ENCODE data around the gene BPNT1.
"Not testable (repeated sequence)": the region's sequence is repeated elsewhere in the genome, so short reads cannot be mapped to it uniquely, and the experiment has no call there.

DNA sequence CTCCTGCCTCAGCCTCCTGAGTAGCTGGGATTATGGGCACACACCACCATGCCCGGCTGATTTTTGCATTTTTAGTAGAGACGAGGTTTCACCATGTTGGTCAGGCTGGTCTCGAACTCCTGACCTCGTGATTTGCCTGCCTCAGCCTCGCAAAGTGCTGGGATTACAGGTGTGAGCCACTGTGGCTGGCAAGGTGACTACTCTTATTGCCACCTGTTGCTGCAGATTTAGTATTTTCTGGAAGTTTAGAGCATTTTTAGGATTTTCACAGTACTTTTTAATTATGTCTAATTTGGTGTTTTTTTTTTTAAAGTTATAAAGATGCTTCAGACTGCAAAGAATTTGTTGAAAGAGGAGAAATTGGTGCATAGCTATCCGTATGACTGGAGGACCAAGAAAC lies 20.9 kb upstream of the BPNT1 start:
- TF ChIP-seq, protein P1, sequence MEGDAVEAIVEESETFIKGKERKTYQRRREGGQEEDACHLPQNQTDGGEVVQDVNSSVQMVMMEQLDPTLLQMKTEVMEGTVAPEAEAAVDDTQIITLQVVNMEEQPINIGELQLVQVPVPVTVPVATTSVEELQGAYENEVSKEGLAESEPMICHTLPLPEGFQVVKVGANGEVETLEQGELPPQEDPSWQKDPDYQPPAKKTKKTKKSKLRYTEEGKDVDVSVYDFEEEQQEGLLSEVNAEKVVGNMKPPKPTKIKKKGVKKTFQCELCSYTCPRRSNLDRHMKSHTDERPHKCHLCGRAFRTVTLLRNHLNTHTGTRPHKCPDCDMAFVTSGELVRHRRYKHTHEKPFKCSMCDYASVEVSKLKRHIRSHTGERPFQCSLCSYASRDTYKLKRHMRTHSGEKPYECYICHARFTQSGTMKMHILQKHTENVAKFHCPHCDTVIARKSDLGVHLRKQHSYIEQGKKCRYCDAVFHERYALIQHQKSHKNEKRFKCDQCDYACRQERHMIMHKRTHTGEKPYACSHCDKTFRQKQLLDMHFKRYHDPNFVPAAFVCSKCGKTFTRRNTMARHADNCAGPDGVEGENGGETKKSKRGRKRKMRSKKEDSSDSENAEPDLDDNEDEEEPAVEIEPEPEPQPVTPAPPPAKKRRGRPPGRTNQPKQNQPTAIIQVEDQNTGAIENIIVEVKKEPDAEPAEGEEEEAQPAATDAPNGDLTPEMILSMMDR (IDR thresholded peaks at IDR 0.05): not testable (repeated sequence)
- TF ChIP-seq ZFX (IDR thresholded peaks at IDR 0.05; ENCODE audit: borderline replicate concordance): not testable (repeated sequence)

All from 22Rv1 (cell line).